ENCODE results near the gene CPNE4. TPM values are rescaled to one million over a fixed set of nuclear protein-coding genes. Genes with fewer than 3 reads are reported as not detected.

CPNE4 gene
- total RNA-seq, 2 donors from 2014 or later, result 1.7 to 2.5 TPM

GRCh38 chr3:132001036-132001435 lies 33.8 kb downstream of the CPNE4 start:
- Histone ChIP-seq H3K9ac (ENCODE audit: extremely low read depth, low read length, poor library complexity, severe bottlenecking) (no peak overlapping the region), H3K36me3 (ENCODE audit: control insufficient read depth, insufficient read depth, low read length) (no peaks in the 10 kb centered on the region), H3K9me3 (ENCODE audit: control insufficient read depth, low read length) (no peaks in the 10 kb centered on the region), H3K4me1 (ENCODE audit: control insufficient read depth, insufficient read depth, low read length) (no peaks in the 10 kb centered on the region), H3K27ac (ENCODE audit: low read depth, low read length) (no peak overlapping the region), H3K27me3 (ENCODE audit: control insufficient read depth, insufficient read depth, low read length, poor library complexity, severe bottlenecking) (peaks cover 26% of the 10 kb centered on the region), H3K4me3 (ENCODE audit: low read length) (no peak overlapping the region)
- 100% methylated on average over 1 of the region's 1 CpG for WGBS, 2 experiments (ENCODE audit: insufficient coverage in 1 of 2, insufficient read length in 1 of 2)
- Mint-ChIP-seq H3K36me3 (ENCODE audit: low read depth) (no peaks in the 10 kb centered on the region), H3K4me3 (no peak overlapping the region), H3K4me1 (peaks cover 5% of the 10 kb centered on the region), H3K27me3 (ENCODE audit: insufficient read depth) (peaks cover 41% of the 10 kb centered on the region), H3K27ac (no peak overlapping the region), H3K9me3 (no peaks in the 10 kb centered on the region)
- no peak for TF ChIP-seq CTCF (conservative IDR thresholded peaks at IDR 0.05)
- no peak for DNase-seq

GRCh38 chr3:131998027-131998426 lies 36.8 kb downstream of the CPNE4 start:
- 30% methylated on average over 1 of the region's 1 CpG; no CpG with 5 or more reads in 1 of the 2 experiments for WGBS, 2 experiments (ENCODE audit: insufficient coverage in 1 of 2, insufficient read length in 1 of 2)
- Histone ChIP-seq H3K27me3 (ENCODE audit: control insufficient read depth, insufficient read depth, low read length, poor library complexity, severe bottlenecking) (peaks cover 30% of the 10 kb centered on the region), H3K27ac (ENCODE audit: low read depth, low read length) (no peak overlapping the region), H3K4me3 (ENCODE audit: low read length) (no peak overlapping the region), H3K4me1 (ENCODE audit: control insufficient read depth, insufficient read depth, low read length) (no peaks in the 10 kb centered on the region), H3K9me3 (ENCODE audit: control insufficient read depth, low read length) (no peaks in the 10 kb centered on the region), H3K36me3 (ENCODE audit: control insufficient read depth, insufficient read depth, low read length) (no peaks in the 10 kb centered on the region), H3K9ac (ENCODE audit: extremely low read depth, low read length, poor library complexity, severe bottlenecking) (no peak overlapping the region)
- Mint-ChIP-seq H3K27ac (no peak overlapping the region), H3K4me3 (no peak overlapping the region), H3K27me3 (ENCODE audit: insufficient read depth) (peaks cover 43% of the 10 kb centered on the region), H3K4me1 (peaks cover 5% of the 10 kb centered on the region), H3K9me3 (no peaks in the 10 kb centered on the region), H3K36me3 (ENCODE audit: low read depth) (no peaks in the 10 kb centered on the region)
- no peak for DNase-seq
- no peak for TF ChIP-seq CTCF (conservative IDR thresholded peaks at IDR 0.05)

GRCh38 chr3:131995891-131996290 lies 38.9 kb downstream of the CPNE4 start:
- no peak overlapping the region for H3K27ac ChIP-seq (ENCODE audit: low read depth, low read length)
- Mint-ChIP-seq H3K4me1 (peaks cover 5% of the 10 kb centered on the region), H3K36me3 (ENCODE audit: low read depth) (peaks cover 6% of the 10 kb centered on the region), H3K4me3 (no peak overlapping the region), H3K9me3 (peaks cover 17% of the 10 kb centered on the region), H3K27ac (no peak overlapping the region), H3K27me3 (ENCODE audit: insufficient read depth) (peaks cover 29% of the 10 kb centered on the region)
- TF ChIP-seq CTCF (conservative IDR thresholded peaks at IDR 0.05), result no peak
- no peaks in the 10 kb centered on the region for H3K4me1 ChIP-seq (ENCODE audit: control insufficient read depth, insufficient read depth, low read length)
- WGBS, 2 experiments (ENCODE audit: insufficient coverage in 1 of 2, insufficient read length in 1 of 2), result 91 to 100% methylated on average over 2 to 3 of the region's 3 CpGs
- no peaks in the 10 kb centered on the region for H3K9me3 ChIP-seq (ENCODE audit: control insufficient read depth, low read length)
- H3K27me3 ChIP-seq (ENCODE audit: control insufficient read depth, insufficient read depth, low read length, poor library complexity, severe bottlenecking), result peaks cover 21% of the 10 kb centered on the region
- H3K4me3 ChIP-seq (ENCODE audit: low read length), result no peak overlapping the region
- H3K36me3 ChIP-seq (ENCODE audit: control insufficient read depth, insufficient read depth, low read length), result no peaks in the 10 kb centered on the region
- H3K9ac ChIP-seq (ENCODE audit: extremely low read depth, low read length, poor library complexity, severe bottlenecking), result no peak overlapping the region
- DNase-seq, result no peak

Data from endodermal cell (in vitro differentiated cells).